HUES64 (cell line): Measurements from ENCODE around the gene RANBP10.

ENCODE experiments used
- H3K27ac ChIP-seq: 2 replicates; pipeline ENCODE4 v1.7.0; 2013; ENCODE audit warnings: low read depth, low read length, inconsistent platforms
- H3K27me3 ChIP-seq: 2 replicates; pipeline ENCODE4 v1.6.1; 2013; ENCODE audit warnings: mild to moderate bottlenecking, low read length; ENCODE audit not compliant: insufficient read depth
- H3K36me3 ChIP-seq: 2 replicates; pipeline ENCODE4 v1.6.1; 2013; ENCODE audit warnings: mild to moderate bottlenecking, low read length; ENCODE audit not compliant: insufficient read depth
- H3K4me1 ChIP-seq: 2 replicates; pipeline ENCODE4 v1.6.1; 2013; ENCODE audit warnings: mild to moderate bottlenecking, low read length, moderate library complexity; ENCODE audit not compliant: insufficient read depth
- H3K4me3 ChIP-seq: 2 replicates; pipeline ENCODE4 v1.5.1; 2013; ENCODE audit warnings: mild to moderate bottlenecking, low read length, moderate library complexity
- H3K9ac ChIP-seq: 2 replicates; pipeline ENCODE4 v1.6.1; 2013; ENCODE audit warnings: mild to moderate bottlenecking, low read depth, low read length
- H3K9me3 ChIP-seq: 2 replicates; pipeline ENCODE4 v1.6.1; 2013; ENCODE audit warnings: low read depth, low read length; ENCODE audit not compliant: insufficient read depth
- WGBS: fragments of 150-250, 120-280 bp; methylation state at CpG from one replicate; pipeline ENCODE4 v1.1.7; 2013; ENCODE audit warnings: missing lambda C conversion rate; 5-methylcytosine and 5-hydroxymethylcytosine counted together

The RANBP10 gene

GRCh38 chr16:67800338-67800926 is 5.9 kb downstream of the RANBP10 start:
- no peak overlapping the region for H3K27ac ChIP-seq
- WGBS: 85% methylated on average over 7 of the region's 7 CpGs

GRCh38 chr16:67796099-67796718 is 10.2 kb downstream of the RANBP10 start:
- Histone ChIP-seq H3K4me3 (no peak overlapping the region), H3K9me3 (no peaks in the 10 kb centered on the region), H3K4me1 (no peaks in the 10 kb centered on the region), H3K27ac (no peak overlapping the region), H3K27me3 (no peaks in the 10 kb centered on the region), H3K36me3 (peaks cover 7% of the 10 kb centered on the region), H3K9ac (no peak overlapping the region)
- 89% methylated on average over 5 of the region's 5 CpGs for WGBS

More at GRCh38 chr16:67800338-67800926, 5.9 kb downstream of the RANBP10 start:
- Histone ChIP-seq H3K4me3 (no peak overlapping the region), H3K27me3 (no peaks in the 10 kb centered on the region), H3K9me3 (no peaks in the 10 kb centered on the region), H3K4me1 (peaks cover 4% of the 10 kb centered on the region; the same call in 1 of the 2 replicates), H3K36me3 (peaks cover 26% of the 10 kb centered on the region), H3K9ac (no peak overlapping the region)

- H3K4me1 ChIP-seq: no peaks in the 10 kb centered on the region
- no peaks in the 10 kb centered on the region for H3K36me3 ChIP-seq
- no peaks in the 10 kb centered on the region for H3K9me3 ChIP-seq
- H3K4me3 ChIP-seq: no peak overlapping the region
- H3K9ac ChIP-seq: no peak overlapping the region
- no peak overlapping the region for H3K27ac ChIP-seq
- H3K27me3 ChIP-seq: no peaks in the 10 kb centered on the region
Measured at GRCh38 chr16:67790071-67790470, 16.3 kb downstream of the RANBP10 start.

GRCh38 chr16:67786491-67786890 is 19.9 kb downstream of the RANBP10 start:
- no peak overlapping the region for H3K4me3 ChIP-seq
- H3K9me3 ChIP-seq: no peaks in the 10 kb centered on the region
- no peak overlapping the region for H3K27ac ChIP-seq
- no peaks in the 10 kb centered on the region for H3K4me1 ChIP-seq
- 96% methylated on average over 5 of the region's 5 CpGs for WGBS
- H3K27me3 ChIP-seq: no peaks in the 10 kb centered on the region
- H3K36me3 ChIP-seq: no peaks in the 10 kb centered on the region
- no peak overlapping the region for H3K9ac ChIP-seq

- no peak overlapping the region for H3K9ac ChIP-seq
- no peaks in the 10 kb centered on the region for H3K27me3 ChIP-seq
- no peak overlapping the region for H3K4me3 ChIP-seq
- no peak overlapping the region for H3K27ac ChIP-seq
- H3K36me3 ChIP-seq: no peaks in the 10 kb centered on the region
- H3K4me1 ChIP-seq: no peaks in the 10 kb centered on the region
- H3K9me3 ChIP-seq: no peaks in the 10 kb centered on the region
Measured at GRCh38 chr16:67783353-67783725, 23.0 kb downstream of the RANBP10 start.

- Histone ChIP-seq H3K36me3 (no peaks in the 10 kb centered on the region), H3K27me3 (no peaks in the 10 kb centered on the region), H3K4me3 (no peak overlapping the region), H3K4me1 (no peaks in the 10 kb centered on the region), H3K9ac (no peak overlapping the region), H3K27ac (no peak overlapping the region), H3K9me3 (no peaks in the 10 kb centered on the region)
- 93% methylated on average over 11 of the region's 12 CpGs for WGBS
Measured at GRCh38 chr16:67782567-67783352, 23.6 kb downstream of the RANBP10 start.

GRCh38 chr16:67781565-67781921 is 24.8 kb downstream of the RANBP10 start:
- Histone ChIP-seq H3K36me3 (no peaks in the 10 kb centered on the region), H3K4me3 (no peak overlapping the region), H3K9me3 (no peaks in the 10 kb centered on the region), H3K27ac (no peak overlapping the region), H3K27me3 (no peaks in the 10 kb centered on the region), H3K9ac (no peak overlapping the region), H3K4me1 (no peaks in the 10 kb centered on the region)
- WGBS: 96% methylated on average over 5 of the region's 5 CpGs

GRCh38 chr16:67780847-67781564 is 25.4 kb downstream of the RANBP10 start:
- Histone ChIP-seq H3K36me3 (no peaks in the 10 kb centered on the region), H3K27me3 (no peaks in the 10 kb centered on the region), H3K4me1 (no peaks in the 10 kb centered on the region), H3K4me3 (no peak overlapping the region), H3K27ac (no peak overlapping the region), H3K9me3 (no peaks in the 10 kb centered on the region), H3K9ac (no peak overlapping the region)
- WGBS: 90% methylated on average over 7 of the region's 7 CpGs

- H3K9me3 ChIP-seq: no peaks in the 10 kb centered on the region
- H3K36me3 ChIP-seq: no peaks in the 10 kb centered on the region
- 87% methylated on average over 5 of the region's 5 CpGs for WGBS
- no peak overlapping the region for H3K27ac ChIP-seq
- no peak overlapping the region for H3K4me3 ChIP-seq
- no peaks in the 10 kb centered on the region for H3K4me1 ChIP-seq
- H3K27me3 ChIP-seq: no peaks in the 10 kb centered on the region
- H3K9ac ChIP-seq: no peak overlapping the region
Measured at GRCh38 chr16:67779256-67780014, 26.9 kb downstream of the RANBP10 start.

- H3K4me1 ChIP-seq: no peaks in the 10 kb centered on the region
- H3K4me3 ChIP-seq: no peak overlapping the region
- no peaks in the 10 kb centered on the region for H3K9me3 ChIP-seq
- no peak overlapping the region for H3K9ac ChIP-seq
- H3K27me3 ChIP-seq: no peaks in the 10 kb centered on the region
- WGBS: 97% methylated on average over 6 of the region's 6 CpGs
- peaks cover 5% of the 10 kb centered on the region; the same call in 1 of the 2 replicates for H3K36me3 ChIP-seq
- no peak overlapping the region for H3K27ac ChIP-seq
Measured at GRCh38 chr16:67775273-67775672, 31.1 kb downstream of the RANBP10 start.
